ENCODE measurements around the gene LPP. TPM values are rescaled to one million over a fixed set of nuclear protein-coding genes. Genes with fewer than 3 reads are reported as not detected.

The LPP gene
- total RNA-seq, 1 donor from 2014 or later = 96.7 TPM

DNA sequence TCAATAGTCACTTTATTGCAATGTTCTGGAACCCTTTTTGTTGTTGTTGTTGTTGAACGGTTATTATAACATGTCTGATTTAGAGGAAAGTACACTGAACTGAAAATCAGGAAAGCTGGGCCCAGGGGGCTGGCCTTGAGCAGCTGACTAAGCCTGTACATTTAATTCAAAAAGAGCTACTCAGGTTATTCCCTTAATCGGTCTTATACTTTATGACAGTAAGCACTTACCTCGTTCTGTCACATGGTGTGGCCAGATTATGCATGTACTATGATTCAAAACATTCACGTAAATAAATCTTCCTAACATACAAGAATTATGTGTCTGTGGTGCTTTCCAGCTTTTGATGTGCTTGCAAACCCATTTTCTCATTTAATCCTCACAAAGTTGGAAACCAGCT is 635.3 kb downstream of the LPP start:
- no peak for DNase-seq (ENCODE audit: extremely low spot score, unreplicated experiment)
- TF ChIP-seq, protein P1, sequence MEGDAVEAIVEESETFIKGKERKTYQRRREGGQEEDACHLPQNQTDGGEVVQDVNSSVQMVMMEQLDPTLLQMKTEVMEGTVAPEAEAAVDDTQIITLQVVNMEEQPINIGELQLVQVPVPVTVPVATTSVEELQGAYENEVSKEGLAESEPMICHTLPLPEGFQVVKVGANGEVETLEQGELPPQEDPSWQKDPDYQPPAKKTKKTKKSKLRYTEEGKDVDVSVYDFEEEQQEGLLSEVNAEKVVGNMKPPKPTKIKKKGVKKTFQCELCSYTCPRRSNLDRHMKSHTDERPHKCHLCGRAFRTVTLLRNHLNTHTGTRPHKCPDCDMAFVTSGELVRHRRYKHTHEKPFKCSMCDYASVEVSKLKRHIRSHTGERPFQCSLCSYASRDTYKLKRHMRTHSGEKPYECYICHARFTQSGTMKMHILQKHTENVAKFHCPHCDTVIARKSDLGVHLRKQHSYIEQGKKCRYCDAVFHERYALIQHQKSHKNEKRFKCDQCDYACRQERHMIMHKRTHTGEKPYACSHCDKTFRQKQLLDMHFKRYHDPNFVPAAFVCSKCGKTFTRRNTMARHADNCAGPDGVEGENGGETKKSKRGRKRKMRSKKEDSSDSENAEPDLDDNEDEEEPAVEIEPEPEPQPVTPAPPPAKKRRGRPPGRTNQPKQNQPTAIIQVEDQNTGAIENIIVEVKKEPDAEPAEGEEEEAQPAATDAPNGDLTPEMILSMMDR (conservative IDR thresholded peaks at IDR 0.05) = no peak
- Mint-ChIP-seq H3K36me3 (peaks cover 3% of the 10 kb centered on the region), H3K9me3 (no peaks in the 10 kb centered on the region), H3K4me1 (ENCODE audit: unreplicated experiment) (peaks cover 4% of the 10 kb centered on the region), H3K27ac (no peak overlapping the region), H3K27me3 (no peaks in the 10 kb centered on the region), H3K4me3 (no peak overlapping the region)

DNA sequence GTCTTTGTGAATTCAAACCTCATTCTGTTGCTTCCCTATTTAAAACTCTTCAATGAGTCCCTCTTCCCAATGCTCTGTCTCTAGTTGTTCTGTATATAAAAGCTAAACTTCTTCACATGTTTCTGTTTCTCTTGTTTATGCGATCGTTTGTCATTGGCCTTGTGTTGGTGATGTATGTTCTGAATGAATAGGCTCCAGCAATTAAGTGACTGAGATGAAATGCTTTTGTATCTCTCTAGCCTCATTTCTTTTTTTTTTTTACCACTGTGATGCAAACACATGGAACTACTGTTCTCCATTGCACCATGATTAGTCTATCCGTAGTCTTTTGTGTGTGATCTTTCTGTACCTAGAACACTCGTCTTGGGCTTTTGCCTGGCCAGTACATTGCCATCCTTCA is 637.4 kb downstream of the LPP start:
- Mint-ChIP-seq H3K9me3 (peaks cover 7% of the 10 kb centered on the region), H3K27ac (no peak overlapping the region), H3K27me3 (no peaks in the 10 kb centered on the region), H3K4me3 (no peak overlapping the region), H3K36me3 (peaks cover 11% of the 10 kb centered on the region), H3K4me1 (ENCODE audit: unreplicated experiment) (peaks cover 10% of the 10 kb centered on the region)
- TF ChIP-seq, protein P1 (conservative IDR thresholded peaks at IDR 0.05) = no peak
- no peak for DNase-seq (ENCODE audit: extremely low spot score, unreplicated experiment)

DNA sequence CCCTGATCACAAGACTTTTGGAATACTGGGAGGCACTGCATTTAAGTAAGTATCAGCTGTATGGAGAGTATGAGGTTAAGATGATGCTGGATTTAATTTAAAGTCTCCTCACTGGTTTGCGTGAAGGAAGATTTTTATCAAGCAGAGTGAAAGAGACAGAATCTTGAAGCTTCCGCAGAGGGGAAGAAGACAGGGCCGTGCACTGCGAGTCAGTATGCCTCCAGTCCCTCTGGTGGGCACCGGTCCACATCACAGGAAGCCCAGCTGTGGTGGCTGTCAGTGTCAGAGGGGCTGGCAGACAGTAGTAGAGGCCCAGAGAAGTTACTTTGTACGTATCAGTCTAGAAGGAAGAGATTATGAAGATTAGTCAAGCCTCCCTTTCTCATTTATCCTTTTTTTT is 638.8 kb downstream of the LPP start:
- DNase-seq (ENCODE audit: extremely low spot score, unreplicated experiment) = no peak
- H3K36me3 Mint-ChIP-seq = peaks cover 11% of the 10 kb centered on the region
- H3K27me3 Mint-ChIP-seq = no peaks in the 10 kb centered on the region
- TF ChIP-seq, protein P1 (conservative IDR thresholded peaks at IDR 0.05) = peak; percentile 69
- peaks cover 20% of the 10 kb centered on the region for H3K4me1 Mint-ChIP-seq (ENCODE audit: unreplicated experiment)
- no peak overlapping the region for H3K27ac Mint-ChIP-seq
- H3K9me3 Mint-ChIP-seq = peaks cover 7% of the 10 kb centered on the region
- no peak overlapping the region for H3K4me3 Mint-ChIP-seq

DNA sequence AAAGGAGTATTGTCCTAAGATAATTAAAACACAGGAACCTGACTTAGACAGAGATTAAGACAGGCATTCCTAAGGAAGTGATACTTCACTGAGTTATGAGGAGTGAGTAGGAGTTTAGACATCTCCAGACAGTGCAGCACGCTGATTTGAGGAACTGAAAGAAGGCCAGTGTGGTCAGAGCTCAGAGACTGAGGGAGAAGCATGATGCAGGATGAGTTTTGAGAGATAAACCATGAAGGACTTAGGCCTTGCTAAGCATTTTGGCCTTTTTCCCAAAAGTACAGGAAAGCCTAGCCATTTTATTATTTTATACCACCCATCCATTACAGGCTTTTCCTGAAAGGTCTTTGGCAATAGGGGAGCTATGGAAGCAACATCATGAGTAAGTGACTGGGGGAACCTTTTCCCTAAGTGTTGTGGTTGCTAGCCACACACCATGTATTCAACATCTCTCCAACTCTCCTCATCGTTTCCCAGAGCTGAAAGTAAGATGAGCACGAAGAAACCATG is 642.2 kb downstream of the LPP start:
- peaks cover 32% of the 10 kb centered on the region for H3K4me1 Mint-ChIP-seq (ENCODE audit: unreplicated experiment)
- H3K4me3 Mint-ChIP-seq = no peak overlapping the region
- peaks cover 11% of the 10 kb centered on the region for H3K9me3 Mint-ChIP-seq
- no peaks in the 10 kb centered on the region for H3K27me3 Mint-ChIP-seq
- no peak for DNase-seq (ENCODE audit: extremely low spot score, unreplicated experiment)
- no peak overlapping the region for H3K27ac Mint-ChIP-seq
- H3K36me3 Mint-ChIP-seq = peaks cover 14% of the 10 kb centered on the region
- TF ChIP-seq, protein P1 (conservative IDR thresholded peaks at IDR 0.05) = no peak

DNA sequence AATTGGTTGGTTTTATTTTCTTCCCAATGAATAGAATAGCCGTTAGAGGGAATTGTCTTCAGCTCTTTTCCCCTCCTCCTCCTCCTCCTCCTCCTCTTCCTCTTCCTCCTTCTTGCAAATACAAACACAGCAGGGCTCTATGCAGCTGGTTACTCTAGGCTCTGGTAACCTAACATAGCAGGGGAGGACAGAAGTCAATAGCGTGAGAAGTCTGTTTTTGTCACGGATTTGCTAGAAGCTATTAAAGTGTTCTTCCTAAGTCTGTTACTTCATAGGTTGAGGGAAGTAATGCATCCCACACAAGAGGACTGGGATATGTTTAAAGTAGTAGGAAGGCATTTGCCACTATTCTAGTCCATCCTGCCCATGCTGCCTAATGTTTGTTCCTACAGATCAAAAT is 643.1 kb downstream of the LPP start:
- H3K9me3 Mint-ChIP-seq = peaks cover 11% of the 10 kb centered on the region
- no peak overlapping the region for H3K4me3 Mint-ChIP-seq
- DNase-seq (ENCODE audit: extremely low spot score, unreplicated experiment) = no peak
- peaks cover 14% of the 10 kb centered on the region for H3K36me3 Mint-ChIP-seq
- H3K27ac Mint-ChIP-seq = no peak overlapping the region
- H3K4me1 Mint-ChIP-seq (ENCODE audit: unreplicated experiment) = peaks cover 32% of the 10 kb centered on the region
- TF ChIP-seq, protein P1 (conservative IDR thresholded peaks at IDR 0.05) = no peak
- no peaks in the 10 kb centered on the region for H3K27me3 Mint-ChIP-seq

Measured in type B pancreatic cell (in vitro differentiated cells).